HepG2 (cell line): ENCODE results near the gene THAP6. TPM values are rescaled to one million over a fixed set of nuclear protein-coding genes. Genes with fewer than 3 reads are reported as not detected.

ENCODE experiments used
- ATAC-seq: fragments of 200-7000 bp; cut with Tn5 transposase; 3 replicates; pipeline ENCODE4 v1.9.1; 2020; ENCODE audit warnings: mild to moderate bottlenecking, moderate library complexity
- BruUV-seq: library from RNA; stranded (reverse); fragments of 400-500 nt; replicated peaks from 2 replicates; lab custom pipeline; 2021; lab: Mats Ljungman, UMichigan
- CTCF ChIA-PET: fragments of 300-600 bp; formaldehyde crosslinking; extraction: SDS; loops from one replicate; lab custom pipeline; 2021; ENCODE audit warnings: low total read pairs, inconsistent platforms, low intra/inter-chr PET ratio; lab: Yijun Ruan, JAX
- POLR2A ChIA-PET: fragments of 350-600 bp; sonication (Branson Sonifier 250); formaldehyde crosslinking; loops from one replicate; lab custom pipeline; 2020; ENCODE audit warnings: antibody characterized with exemption, inconsistent platforms; lab: Yijun Ruan, JAX
- DNase-seq: peaks from one replicate; pipeline ENCODE4 v3.0.0-alpha.2; 2015; ENCODE audit warnings: low spot score
- FAIRE-seq: peaks from 3 replicates; lab custom pipeline; 2011; peaks lifted over from hg19 to GRCh38; lab: Jason Lieb, UNC
- H2AFZ ChIP-seq: one replicate; pipeline ENCODE4 v1.6.1; 2011; ENCODE audit warnings: low read length, inconsistent platforms
- H3K27ac ChIP-seq: fragments of 300-600 bp; 3 replicates; pipeline ENCODE4 v1.8.0; 2011; ENCODE audit warnings: mixed run types, mild to moderate bottlenecking, mixed read lengths, low read length, inconsistent platforms; ENCODE audit not compliant: insufficient read depth; ENCODE audit errors: extremely low read length
- H3K27me3 ChIP-seq, 2 experiments: fragments of 200-600 bp in 1 of 2; 2 replicates in 1 of 2; 3 replicates in 1 of 2; pipeline versions ENCODE4 v1.6.0 to v1.8.0; 2011; ENCODE audit warnings: low read length in 2 of 2, mild to moderate bottlenecking in 2 of 2, moderate library complexity in 2 of 2, inconsistent platforms in 1 of 2; ENCODE audit not compliant: insufficient read depth in 2 of 2, control insufficient read depth in 1 of 2
- H3K36me3 ChIP-seq, 2 experiments: fragments of 200-600 bp in 1 of 2; replicated peaks in 1 of 2; 2 replicates in 1 of 2; 3 replicates in 1 of 2; pipeline versions ENCODE4 v1.5.1 to v1.8.0; 2011; ENCODE audit warnings: low read length in 2 of 2, inconsistent platforms in 1 of 2; ENCODE audit not compliant: insufficient read depth in 2 of 2, control insufficient read depth in 1 of 2
- H3K4me1 ChIP-seq: 2 replicates; pipeline ENCODE4 v1.5.1; 2012; ENCODE audit warnings: low read length, inconsistent platforms; ENCODE audit not compliant: insufficient read depth
- H3K4me2 ChIP-seq: 2 replicates; pipeline ENCODE4 v1.6.0; 2011; ENCODE audit warnings: low read depth, low read length, inconsistent platforms
- H3K4me3 ChIP-seq, 3 experiments: fragments of 200-600 bp in 1 of 3; sonication (generic), shearing (Covaris generic) in 1 of 3; replicated peaks in 1 of 3; 2 replicates each; pipeline ENCODE4 v1.5.1; 2011 to 2016; ENCODE audit warnings: low read length in 3 of 3, inconsistent platforms in 2 of 3, low read depth in 2 of 3, mild to moderate bottlenecking in 2 of 3, control low read depth in 1 of 3, mixed read lengths in 1 of 3; ENCODE audit not compliant: insufficient read depth in 1 of 3
- H3K79me2 ChIP-seq: one replicate; pipeline ENCODE4 v1.6.1; 2011; ENCODE audit warnings: low read length, inconsistent platforms; ENCODE audit not compliant: insufficient read depth
- H3K9ac ChIP-seq: 2 replicates; pipeline ENCODE4 v1.6.0; 2011; ENCODE audit warnings: mild to moderate bottlenecking, low read depth, low read length, inconsistent platforms; ENCODE audit not compliant: insufficient read depth
- H3K9me3 ChIP-seq: 2 replicates; pipeline ENCODE4 v1.5.1; 2012; ENCODE audit warnings: mild to moderate bottlenecking, low read length
- H4K20me1 ChIP-seq: 2 replicates; pipeline ENCODE4 v1.6.0; 2011; ENCODE audit warnings: inconsistent platforms, mild to moderate bottlenecking, low read length, moderate library complexity; ENCODE audit not compliant: insufficient read depth
- ARID2 ChIP-seq: sonication (generic); formaldehyde crosslinking; IDR thresholded peaks from 2 replicates; pipeline ENCODE4 v1.8.1; 2022; ENCODE audit warnings: mild to moderate bottlenecking, missing genetic modification reagents, borderline replicate concordance
- HNRNPK ChIP-seq: fragments of 200-400 bp; formaldehyde crosslinking; IDR thresholded peaks from 2 replicates; pipeline ENCODE4 v1.6.1; 2018; ENCODE audit warnings: low read length, low read depth, moderate library complexity, mild to moderate bottlenecking; ENCODE audit not compliant: poor library complexity, severe bottlenecking
- LCORL ChIP-seq, 2 experiments: fragments of 450-650 bp in 1 of 2; sonication (generic) in 1 of 2; formaldehyde crosslinking in 1 of 2; IDR thresholded peaks; 2 replicates each; pipeline versions ENCODE4 v1.5.0 to v1.6.1; 2017 to 2020; ENCODE audit warnings: antibody characterized with exemption in 1 of 2, missing genetic modification reagents in 1 of 2
- MBD4 ChIP-seq: IDR thresholded peaks from 2 replicates; pipeline ENCODE4 v1.6.1; 2012; ENCODE audit warnings: low read length, inconsistent platforms, borderline replicate concordance
- MTF1 ChIP-seq: sonication (generic); formaldehyde crosslinking; IDR thresholded peaks from 2 replicates; pipeline ENCODE4 v1.5.0; 2020; ENCODE audit warnings: missing genetic modification reagents
- RAD21 ChIP-seq: fragments of 450-650 bp; formaldehyde crosslinking; IDR thresholded peaks from 2 replicates; pipeline ENCODE4 v1.5.0; 2020; ENCODE audit warnings: mild to moderate bottlenecking
- THYN1 ChIP-seq: sonication (generic); formaldehyde crosslinking; IDR thresholded peaks from 2 replicates; pipeline ENCODE4 v1.8.1; 2023; ENCODE audit warnings: low read depth, mild to moderate bottlenecking, moderate library complexity, missing genetic modification reagents, borderline replicate concordance
- ZNF253 ChIP-seq: sonication (generic); formaldehyde crosslinking; IDR thresholded peaks from 2 replicates; pipeline ENCODE4 v1.8.0; 2022; ENCODE audit warnings: mild to moderate bottlenecking, missing genetic modification reagents, borderline replicate concordance
- ZNF331 ChIP-seq: sonication (generic); formaldehyde crosslinking; IDR thresholded peaks from 2 replicates; pipeline ENCODE4 v1.4.0; 2020; ENCODE audit warnings: missing genetic modification reagents
- ZNF569 ChIP-seq: sonication (generic); formaldehyde crosslinking; IDR thresholded peaks from 2 replicates; pipeline ENCODE4 v1.5.0; 2020; ENCODE audit warnings: mild to moderate bottlenecking, missing genetic modification reagents, moderate library complexity, borderline replicate concordance
- ZNF883 ChIP-seq: sonication (generic); formaldehyde crosslinking; IDR thresholded peaks from 2 replicates; pipeline ENCODE4 v1.5.1; 2020; ENCODE audit warnings: mild to moderate bottlenecking, missing genetic modification reagents; ENCODE audit errors: not compliant biosample characterization
- WGBS: methylation state at CpG from one replicate; pipeline ENCODE4 v1.1.6; 2017; ENCODE audit warnings: low lambda C conversion rate; 5-methylcytosine and 5-hydroxymethylcytosine counted together
- in situ Hi-C: cut with HindIII; loops from 2 replicates; pipeline ENCODE4 v1.10.0; 2017; ENCODE audit warnings: low pct_unique_long_range_greater_than_20kb; ENCODE audit not compliant: extremely low pct_ligation_motif_present
- intact Hi-C: fragments of 100-400 bp; cut with micrococcal nuclease; formaldehyde crosslinking; loops from one replicate; pipeline ENCODE4 v1.10.0; 2022; ENCODE audit not compliant: unreplicated experiment
- polyA plus RNA-seq, 8 experiments: library from polyadenylated mRNA; depleted of rRNA in 3 of 8; stranded (reverse) in 7 of 8; unstranded in 1 of 8; fragments of >200 nt; fragmentation: Illumina TruSeq in 4 of 8; extraction: Trizol in 4 of 8; gene quantifications; 2 replicates each; pipeline versions ENCODE4 v1.2.1 to v1.2.3, GENCODE V29; 2011 to 2016; ENCODE audit warnings: low read depth in 4 of 8, missing spikeins in 1 of 8, mixed read lengths in 1 of 8; ENCODE audit not compliant: insufficient read depth in 1 of 8
- total RNA-seq, 5 experiments: library from RNA; depleted of rRNA; stranded (reverse); fragments of >200 nt; fragmentation: Illumina TruSeq; extraction: Trizol; gene quantifications; 2 replicates each; pipeline ENCODE4 v1.2.3, GENCODE V29; 2016; ENCODE audit warnings: low read depth in 1 of 5
- TF ChIP-seq, protein P1 (sequence below): sonication (generic); formaldehyde crosslinking; IDR thresholded peaks from 2 replicates; pipeline ENCODE4 v1.9.0; 2021; ENCODE audit warnings: missing genetic modification reagents, borderline replicate concordance
- TF ChIP-seq, protein P2 (sequence below): sonication (generic); formaldehyde crosslinking; IDR thresholded peaks from 2 replicates; pipeline ENCODE4 v1.4.0; 2020; ENCODE audit warnings: low read depth, mild to moderate bottlenecking, missing genetic modification reagents
- TF ChIP-seq, protein P3 (sequence below): sonication (generic); formaldehyde crosslinking; conservative IDR thresholded peaks from 2 replicates; pipeline ENCODE4 v1.8.0; 2022; ENCODE audit warnings: low read depth, missing genetic modification reagents
- TF ChIP-seq, protein P4 (sequence below): sonication (generic); formaldehyde crosslinking; IDR thresholded peaks from 2 replicates; pipeline ENCODE4 v1.4.0; 2020; ENCODE audit warnings: missing genetic modification reagents

THAP6 gene
- total and polyA plus RNA-seq, 2 of the 13 experiments (the other 11 are each of a cell fraction or from before 2014, with no cell fraction given) = 9.3 to 14.7 TPM

DNA sequence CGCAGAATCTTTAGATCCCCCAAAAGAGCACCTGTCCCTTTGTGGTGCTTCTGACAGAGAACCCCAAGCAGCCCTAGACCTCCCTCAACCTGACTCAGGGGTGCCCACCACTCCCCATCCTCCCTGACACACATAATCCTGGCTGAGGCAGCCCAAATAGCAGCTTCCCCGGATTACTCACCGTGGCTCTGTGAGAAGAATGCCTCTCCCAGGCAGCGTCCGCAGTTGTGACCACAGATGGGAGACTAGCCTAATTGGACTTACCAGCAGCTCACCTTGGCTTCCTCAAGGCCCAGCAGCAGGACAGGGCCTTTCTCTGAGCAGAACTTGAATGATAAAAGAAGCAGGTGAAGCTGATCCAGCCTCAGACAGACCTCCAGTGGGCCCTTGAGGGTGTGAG lies 31.3 kb downstream of the THAP6 start:
- 70% methylated on average over 2 of the region's 5 CpGs for WGBS
- no peak for DNase-seq
- BruUV-seq = no TSS peak
- Histone ChIP-seq H3K4me3 (no peak overlapping the region), H3K4me2 (no peak overlapping the region), H2AFZ (no peak overlapping the region), H3K9me3 (no peaks in the 10 kb centered on the region), H3K27ac (no peak overlapping the region), H3K79me2 (no peaks in the 10 kb centered on the region), H3K4me1 (peaks cover 6% of the 10 kb centered on the region; the same call in 1 of the 2 replicates), H3K9ac (no peak overlapping the region), H3K36me3 (0 out of 5 replicates have a peak, but pooled peaks cover 1 to 4% of the 10 kb centered on the region in 2 experiments), H4K20me1 (no peaks in the 10 kb centered on the region), H3K27me3 (no peaks in the 10 kb centered on the region)
- ATAC-seq = no peak
- CTCF ChIA-PET = no interaction called here
- in situ Hi-C loops = no loop called here
- TF ChIP-seq, protein P1, sequence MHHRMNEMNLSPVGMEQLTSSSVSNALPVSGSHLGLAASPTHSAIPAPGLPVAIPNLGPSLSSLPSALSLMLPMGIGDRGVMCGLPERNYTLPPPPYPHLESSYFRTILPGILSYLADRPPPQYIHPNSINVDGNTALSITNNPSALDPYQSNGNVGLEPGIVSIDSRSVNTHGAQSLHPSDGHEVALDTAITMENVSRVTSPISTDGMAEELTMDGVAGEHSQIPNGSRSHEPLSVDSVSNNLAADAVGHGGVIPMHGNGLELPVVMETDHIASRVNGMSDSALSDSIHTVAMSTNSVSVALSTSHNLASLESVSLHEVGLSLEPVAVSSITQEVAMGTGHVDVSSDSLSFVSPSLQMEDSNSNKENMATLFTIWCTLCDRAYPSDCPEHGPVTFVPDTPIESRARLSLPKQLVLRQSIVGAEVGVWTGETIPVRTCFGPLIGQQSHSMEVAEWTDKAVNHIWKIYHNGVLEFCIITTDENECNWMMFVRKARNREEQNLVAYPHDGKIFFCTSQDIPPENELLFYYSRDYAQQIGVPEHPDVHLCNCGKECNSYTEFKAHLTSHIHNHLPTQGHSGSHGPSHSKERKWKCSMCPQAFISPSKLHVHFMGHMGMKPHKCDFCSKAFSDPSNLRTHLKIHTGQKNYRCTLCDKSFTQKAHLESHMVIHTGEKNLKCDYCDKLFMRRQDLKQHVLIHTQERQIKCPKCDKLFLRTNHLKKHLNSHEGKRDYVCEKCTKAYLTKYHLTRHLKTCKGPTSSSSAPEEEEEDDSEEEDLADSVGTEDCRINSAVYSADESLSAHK (CRISPR knock-in tag) = no peak
- TF ChIP-seq MTF1 = no peak
- no peak for TF ChIP-seq LCORL (IDR thresholded peaks at IDR 0.05)
- no peak for TF ChIP-seq LCORL (CRISPR knock-in tag; IDR thresholded peaks at IDR 0.05)
- TF ChIP-seq, protein P2, sequence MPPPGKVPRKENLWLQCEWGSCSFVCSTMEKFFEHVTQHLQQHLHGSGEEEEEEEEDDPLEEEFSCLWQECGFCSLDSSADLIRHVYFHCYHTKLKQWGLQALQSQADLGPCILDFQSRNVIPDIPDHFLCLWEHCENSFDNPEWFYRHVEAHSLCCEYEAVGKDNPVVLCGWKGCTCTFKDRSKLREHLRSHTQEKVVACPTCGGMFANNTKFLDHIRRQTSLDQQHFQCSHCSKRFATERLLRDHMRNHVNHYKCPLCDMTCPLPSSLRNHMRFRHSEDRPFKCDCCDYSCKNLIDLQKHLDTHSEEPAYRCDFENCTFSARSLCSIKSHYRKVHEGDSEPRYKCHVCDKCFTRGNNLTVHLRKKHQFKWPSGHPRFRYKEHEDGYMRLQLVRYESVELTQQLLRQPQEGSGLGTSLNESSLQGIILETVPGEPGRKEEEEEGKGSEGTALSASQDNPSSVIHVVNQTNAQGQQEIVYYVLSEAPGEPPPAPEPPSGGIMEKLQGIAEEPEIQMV (CRISPR knock-in tag) = no peak
- no peak for TF ChIP-seq HNRNPK
- TF ChIP-seq, protein P3, sequence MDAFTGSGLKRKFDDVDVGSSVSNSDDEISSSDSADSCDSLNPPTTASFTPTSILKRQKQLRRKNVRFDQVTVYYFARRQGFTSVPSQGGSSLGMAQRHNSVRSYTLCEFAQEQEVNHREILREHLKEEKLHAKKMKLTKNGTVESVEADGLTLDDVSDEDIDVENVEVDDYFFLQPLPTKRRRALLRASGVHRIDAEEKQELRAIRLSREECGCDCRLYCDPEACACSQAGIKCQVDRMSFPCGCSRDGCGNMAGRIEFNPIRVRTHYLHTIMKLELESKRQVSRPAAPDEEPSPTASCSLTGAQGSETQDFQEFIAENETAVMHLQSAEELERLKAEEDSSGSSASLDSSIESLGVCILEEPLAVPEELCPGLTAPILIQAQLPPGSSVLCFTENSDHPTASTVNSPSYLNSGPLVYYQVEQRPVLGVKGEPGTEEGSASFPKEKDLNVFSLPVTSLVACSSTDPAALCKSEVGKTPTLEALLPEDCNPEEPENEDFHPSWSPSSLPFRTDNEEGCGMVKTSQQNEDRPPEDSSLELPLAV (CRISPR knock-in tag) = no peak
- no peak for TF ChIP-seq ZNF331
- no peak for TF ChIP-seq ZNF253
- no peak for TF ChIP-seq RAD21
- no peak for TF ChIP-seq MBD4
- TF ChIP-seq, protein P4, sequence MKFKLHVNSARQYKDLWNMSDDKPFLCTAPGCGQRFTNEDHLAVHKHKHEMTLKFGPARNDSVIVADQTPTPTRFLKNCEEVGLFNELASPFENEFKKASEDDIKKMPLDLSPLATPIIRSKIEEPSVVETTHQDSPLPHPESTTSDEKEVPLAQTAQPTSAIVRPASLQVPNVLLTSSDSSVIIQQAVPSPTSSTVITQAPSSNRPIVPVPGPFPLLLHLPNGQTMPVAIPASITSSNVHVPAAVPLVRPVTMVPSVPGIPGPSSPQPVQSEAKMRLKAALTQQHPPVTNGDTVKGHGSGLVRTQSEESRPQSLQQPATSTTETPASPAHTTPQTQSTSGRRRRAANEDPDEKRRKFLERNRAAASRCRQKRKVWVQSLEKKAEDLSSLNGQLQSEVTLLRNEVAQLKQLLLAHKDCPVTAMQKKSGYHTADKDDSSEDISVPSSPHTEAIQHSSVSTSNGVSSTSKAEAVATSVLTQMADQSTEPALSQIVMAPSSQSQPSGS = no peak
- TF ChIP-seq ZNF569 = no peak
- TF ChIP-seq THYN1 = no peak
- TF ChIP-seq ARID2 (CRISPR knock-in tag) = no peak
- TF ChIP-seq ZNF883 (CRISPR knock-in tag) = no peak
- intact Hi-C loops = no loop called here
- no peak for FAIRE-seq
- POLR2A ChIA-PET = no interaction called here
